22Rv1 (cell line): Measurements from ENCODE around the gene BNC2.

Experiments
- ZFX ChIP-seq: fragments of 450-650 bp; IDR thresholded peaks from 2 replicates; pipeline ENCODE4 v1.6.1; 2017; ENCODE audit warnings: antibody characterized with exemption, borderline replicate concordance
- TF ChIP-seq, protein P1 (sequence below): fragments of 450-650 bp; IDR thresholded peaks from 2 replicates; pipeline ENCODE4 v1.5.1; 2017; ENCODE audit warnings: mild to moderate bottlenecking

- TF ChIP-seq, protein P1, sequence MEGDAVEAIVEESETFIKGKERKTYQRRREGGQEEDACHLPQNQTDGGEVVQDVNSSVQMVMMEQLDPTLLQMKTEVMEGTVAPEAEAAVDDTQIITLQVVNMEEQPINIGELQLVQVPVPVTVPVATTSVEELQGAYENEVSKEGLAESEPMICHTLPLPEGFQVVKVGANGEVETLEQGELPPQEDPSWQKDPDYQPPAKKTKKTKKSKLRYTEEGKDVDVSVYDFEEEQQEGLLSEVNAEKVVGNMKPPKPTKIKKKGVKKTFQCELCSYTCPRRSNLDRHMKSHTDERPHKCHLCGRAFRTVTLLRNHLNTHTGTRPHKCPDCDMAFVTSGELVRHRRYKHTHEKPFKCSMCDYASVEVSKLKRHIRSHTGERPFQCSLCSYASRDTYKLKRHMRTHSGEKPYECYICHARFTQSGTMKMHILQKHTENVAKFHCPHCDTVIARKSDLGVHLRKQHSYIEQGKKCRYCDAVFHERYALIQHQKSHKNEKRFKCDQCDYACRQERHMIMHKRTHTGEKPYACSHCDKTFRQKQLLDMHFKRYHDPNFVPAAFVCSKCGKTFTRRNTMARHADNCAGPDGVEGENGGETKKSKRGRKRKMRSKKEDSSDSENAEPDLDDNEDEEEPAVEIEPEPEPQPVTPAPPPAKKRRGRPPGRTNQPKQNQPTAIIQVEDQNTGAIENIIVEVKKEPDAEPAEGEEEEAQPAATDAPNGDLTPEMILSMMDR: no peak
- no peak for TF ChIP-seq ZFX
Observed at GRCh38 chr9:16794871-16795639, 75.4 kb downstream of the BNC2 start.
